T-helper 1 cell treated with Interleukin-12 subunit alpha and Interleukin-12 subunit beta and Interleukin-4 antibody, amounts not matched to agents 30 μg/mL and 1 μg/mL, for 36 hours (primary cell): ENCODE measurements around the gene TENM3.

ENCODE experiments used
- H3K27ac Mint-ChIP-seq: one replicate; pipeline ENCODE4 v1.8.0; 2021; ENCODE audit warnings: mild to moderate bottlenecking, mixed read lengths
- H3K27me3 Mint-ChIP-seq: one replicate; pipeline ENCODE4 v1.8.0; 2021; ENCODE audit warnings: low read depth, mixed read lengths
- H3K36me3 Mint-ChIP-seq: one replicate; pipeline ENCODE4 v1.8.0; 2021; ENCODE audit warnings: low read depth, mixed read lengths
- H3K4me1 Mint-ChIP-seq: one replicate; pipeline ENCODE4 v1.8.0; 2021; ENCODE audit warnings: low read depth, mixed read lengths
- H3K4me3 Mint-ChIP-seq: one replicate; pipeline ENCODE4 v1.8.0; 2021; ENCODE audit warnings: mild to moderate bottlenecking, moderate library complexity, mixed read lengths
- H3K9me3 Mint-ChIP-seq: one replicate; pipeline ENCODE4 v1.8.0; 2021; ENCODE audit warnings: mixed read lengths

TENM3 gene

DNA sequence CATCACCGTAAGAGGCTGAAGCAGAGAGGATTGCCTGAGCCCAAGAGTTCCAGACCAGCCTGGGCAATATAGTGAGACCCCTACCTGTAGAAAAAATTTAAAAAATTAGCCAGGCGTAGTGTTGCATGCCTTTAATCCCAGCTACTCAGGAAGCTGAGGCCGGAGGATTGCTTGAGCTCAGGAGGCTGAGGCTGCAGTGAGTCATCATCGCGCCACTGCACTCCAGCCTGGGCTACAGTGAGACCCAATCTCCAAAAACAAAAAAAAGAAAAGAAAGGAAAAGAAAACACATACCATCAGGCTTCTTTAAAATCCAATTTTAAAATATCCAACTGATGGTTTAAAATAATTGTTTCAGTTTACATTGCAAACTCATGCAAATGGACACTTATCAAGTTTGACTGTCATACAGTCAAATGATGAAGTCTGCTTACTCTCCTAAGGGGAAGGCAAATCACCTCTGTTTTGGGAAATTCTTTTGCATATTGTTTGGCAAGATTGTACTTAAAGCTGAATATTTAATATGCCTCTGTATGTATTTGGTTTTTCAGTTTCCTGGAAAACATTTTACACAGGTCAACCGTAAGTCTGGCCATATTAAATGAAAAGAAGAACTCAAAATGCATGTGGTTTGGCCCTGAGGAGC is 23.7 kb upstream of the TENM3 start:
- Mint-ChIP-seq H3K36me3 (no peaks in the 10 kb centered on the region), H3K27ac (no peak overlapping the region), H3K27me3 (no peaks in the 10 kb centered on the region), H3K4me3 (no peak overlapping the region), H3K9me3 (no peaks in the 10 kb centered on the region), H3K4me1 (no peaks in the 10 kb centered on the region)

DNA sequence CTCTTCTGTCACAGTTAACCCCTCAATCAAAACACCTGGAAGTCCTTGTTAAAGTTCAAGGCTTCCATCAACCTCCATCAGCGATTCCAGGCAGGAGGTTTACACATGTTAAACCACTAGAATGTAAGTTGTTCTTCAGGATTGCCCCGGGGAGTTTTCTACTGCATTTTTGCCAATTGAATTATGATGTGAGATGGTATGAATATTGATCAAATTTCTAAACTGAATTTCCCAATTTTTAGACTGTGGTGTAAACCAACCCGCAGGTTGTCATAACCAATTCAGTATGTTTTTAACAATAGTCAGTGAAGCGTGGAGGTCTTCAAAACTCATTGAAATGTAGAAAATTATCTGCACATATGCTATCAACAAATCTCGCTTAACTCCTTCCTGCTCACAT is 21.2 kb upstream of the TENM3 start:
- no peak overlapping the region for H3K27ac Mint-ChIP-seq

DNA sequence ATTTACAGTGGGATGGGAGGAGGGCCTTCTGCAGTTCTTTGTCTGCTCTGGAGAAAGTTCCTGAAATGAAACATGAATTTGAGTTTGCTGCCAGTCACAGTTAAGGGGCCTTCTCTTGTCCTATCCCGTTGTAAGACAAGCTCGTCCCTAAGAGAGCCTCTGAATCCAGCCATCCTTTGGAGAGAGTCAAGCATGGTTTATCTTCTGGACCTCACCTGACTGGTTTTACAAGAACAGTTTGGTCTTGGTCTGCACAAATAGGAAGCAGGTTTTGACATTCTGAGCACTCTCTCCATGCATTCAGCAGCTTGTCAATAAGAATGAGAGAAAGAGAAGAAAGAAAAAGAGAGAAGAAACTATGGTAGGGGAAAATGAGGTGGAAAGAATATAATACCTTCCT is 20.4 kb upstream of the TENM3 start:
- H3K36me3 Mint-ChIP-seq: no peaks in the 10 kb centered on the region
- no peak overlapping the region for H3K27ac Mint-ChIP-seq
- H3K4me1 Mint-ChIP-seq: no peaks in the 10 kb centered on the region
- H3K27me3 Mint-ChIP-seq: no peaks in the 10 kb centered on the region
- H3K9me3 Mint-ChIP-seq: no peaks in the 10 kb centered on the region
- no peak overlapping the region for H3K4me3 Mint-ChIP-seq

More for the DNA sequence above, 21.2 kb upstream of the TENM3 start:
- Mint-ChIP-seq H3K4me3 (no peak overlapping the region), H3K4me1 (no peaks in the 10 kb centered on the region), H3K9me3 (no peaks in the 10 kb centered on the region), H3K36me3 (no peaks in the 10 kb centered on the region), H3K27me3 (no peaks in the 10 kb centered on the region)

DNA sequence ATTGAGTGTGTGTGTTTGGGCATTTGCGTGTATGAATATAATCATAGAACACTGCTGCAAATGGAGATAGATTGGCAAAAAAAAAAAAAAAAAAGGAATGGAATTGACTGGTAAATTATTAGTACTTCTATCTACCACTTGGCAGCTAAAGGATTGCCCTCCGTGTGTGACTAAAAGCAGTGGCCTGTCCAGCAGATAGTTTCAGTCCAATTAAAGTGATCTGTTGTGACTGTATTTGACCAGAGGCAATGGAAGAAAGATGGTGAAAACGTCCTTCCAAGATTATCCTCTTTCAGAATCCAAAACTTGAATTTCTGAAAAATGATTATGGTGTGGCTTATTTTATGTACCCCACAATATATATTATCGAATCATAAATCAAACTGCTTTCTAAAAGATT is 19.5 kb upstream of the TENM3 start:
- no peaks in the 10 kb centered on the region for H3K9me3 Mint-ChIP-seq
- H3K36me3 Mint-ChIP-seq: no peaks in the 10 kb centered on the region
- H3K27ac Mint-ChIP-seq: no peak overlapping the region
- H3K27me3 Mint-ChIP-seq: no peaks in the 10 kb centered on the region
- H3K4me1 Mint-ChIP-seq: no peaks in the 10 kb centered on the region
- no peak overlapping the region for H3K4me3 Mint-ChIP-seq

DNA sequence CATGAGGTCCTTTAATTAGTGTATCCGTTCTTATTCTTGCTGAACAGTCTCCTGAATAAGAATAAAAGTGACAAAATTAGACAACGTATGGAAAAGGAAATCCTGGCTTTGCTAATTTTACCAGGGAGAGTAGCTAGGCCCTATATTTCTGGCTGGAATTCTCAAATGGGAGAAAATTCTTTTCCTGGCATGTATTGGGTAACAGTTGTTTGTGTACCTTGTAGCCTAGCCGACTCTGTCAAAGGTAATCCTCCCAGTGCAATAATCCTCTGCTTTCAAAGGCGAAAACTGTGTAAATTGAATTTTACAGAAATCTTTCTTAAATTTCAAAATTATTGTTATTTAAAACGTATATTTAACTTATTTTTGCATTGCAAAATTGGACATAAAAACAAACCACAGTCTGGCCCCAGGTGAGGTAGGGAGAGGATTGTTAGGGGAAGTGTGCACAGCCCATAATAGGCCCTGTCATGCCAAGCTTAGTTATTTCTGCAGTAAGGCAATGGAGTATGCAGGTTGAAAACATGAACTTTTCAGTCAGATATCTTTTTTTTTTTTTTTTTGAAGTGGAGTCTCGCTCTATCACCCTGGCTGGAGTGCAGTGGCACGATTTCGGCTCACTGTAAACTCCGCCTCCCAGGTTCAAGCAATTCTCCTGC is 18.9 kb upstream of the TENM3 start:
- no peaks in the 10 kb centered on the region for H3K9me3 Mint-ChIP-seq
- no peak overlapping the region for H3K27ac Mint-ChIP-seq
- no peaks in the 10 kb centered on the region for H3K36me3 Mint-ChIP-seq
- H3K27me3 Mint-ChIP-seq: no peaks in the 10 kb centered on the region
- H3K4me1 Mint-ChIP-seq: no peaks in the 10 kb centered on the region
- H3K4me3 Mint-ChIP-seq: no peak overlapping the region

DNA sequence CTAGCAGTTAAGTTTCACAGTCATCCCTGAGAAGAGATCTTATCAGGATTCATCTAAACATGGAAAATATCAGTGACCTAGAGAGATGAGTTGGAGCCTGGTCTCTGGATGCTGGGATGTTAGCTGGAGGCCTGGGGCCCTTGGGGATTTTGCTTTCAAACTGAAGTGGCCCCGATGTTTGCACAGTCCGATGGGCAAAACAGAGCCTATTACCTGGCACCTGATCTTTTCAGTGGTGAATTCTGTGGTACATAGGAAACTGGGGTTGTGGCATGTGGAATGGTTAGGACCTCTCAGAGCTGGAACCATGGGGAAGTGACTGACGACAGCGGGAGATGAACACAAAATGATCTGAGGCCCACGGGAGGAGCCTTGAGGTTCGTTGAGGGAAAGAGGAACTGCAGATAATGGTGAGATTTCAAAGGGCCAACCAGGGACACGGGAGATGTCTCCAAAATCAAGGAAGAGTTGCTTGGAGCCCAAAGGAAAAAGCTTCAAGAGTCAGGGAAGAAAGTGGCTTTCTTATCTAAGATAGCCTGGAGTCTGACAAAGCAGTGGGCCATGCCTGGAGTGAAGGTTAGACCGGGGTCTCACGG is 17.8 kb upstream of the TENM3 start:
- Mint-ChIP-seq H3K36me3 (no peaks in the 10 kb centered on the region), H3K4me3 (no peak overlapping the region), H3K27me3 (no peaks in the 10 kb centered on the region), H3K4me1 (no peaks in the 10 kb centered on the region), H3K27ac (no peak overlapping the region), H3K9me3 (no peaks in the 10 kb centered on the region)

DNA sequence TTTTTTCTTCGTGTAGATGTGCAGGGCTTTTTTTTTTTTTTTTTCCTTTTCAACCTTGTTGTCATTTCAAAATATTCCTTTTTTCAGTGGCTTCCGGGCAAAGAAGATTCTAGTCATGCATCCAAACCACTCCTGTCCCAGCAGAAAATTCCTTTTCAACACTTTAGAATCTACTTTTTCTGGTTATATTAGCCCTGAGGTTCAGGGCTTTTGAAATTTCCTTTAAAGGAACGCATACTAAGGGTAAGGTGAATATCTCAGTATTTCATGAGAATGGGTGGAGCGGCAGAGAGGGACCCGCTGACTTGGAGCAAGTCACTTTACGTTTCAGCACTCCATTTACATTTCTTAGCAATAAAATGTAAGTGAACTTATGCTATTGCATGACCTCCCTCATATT is 15.6 kb upstream of the TENM3 start:
- H3K4me3 Mint-ChIP-seq: no peak overlapping the region
- no peak overlapping the region for H3K27ac Mint-ChIP-seq
- no peaks in the 10 kb centered on the region for H3K9me3 Mint-ChIP-seq
- H3K4me1 Mint-ChIP-seq: no peaks in the 10 kb centered on the region
- no peaks in the 10 kb centered on the region for H3K27me3 Mint-ChIP-seq
- no peaks in the 10 kb centered on the region for H3K36me3 Mint-ChIP-seq

DNA sequence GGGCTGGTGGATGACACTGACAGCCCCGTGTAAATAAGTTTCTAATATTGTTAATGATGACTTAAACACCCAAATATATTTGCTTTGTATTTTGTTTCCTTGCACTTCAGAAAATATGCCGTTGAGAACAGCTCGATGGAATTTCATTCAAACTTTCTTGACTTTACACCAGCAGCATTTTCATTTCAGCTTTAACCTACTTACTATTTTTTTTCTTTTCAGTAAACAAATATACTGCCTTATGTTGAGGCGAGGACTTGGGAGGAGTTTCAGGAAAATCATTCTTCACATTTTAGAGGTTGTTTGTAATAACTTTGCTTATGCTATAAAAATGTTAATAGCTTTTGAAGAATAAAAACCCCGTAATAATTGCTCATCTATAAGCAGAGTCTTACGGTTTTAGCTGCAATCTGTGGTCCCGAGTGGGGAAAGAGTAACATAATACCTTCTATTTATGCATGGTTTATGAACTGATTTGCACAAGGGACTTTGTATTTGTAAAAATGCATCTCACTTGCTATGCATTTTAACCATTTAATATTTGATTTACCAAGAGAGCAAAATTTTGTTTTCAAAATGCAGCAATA is 14.1 kb upstream of the TENM3 start:
- H3K4me3 Mint-ChIP-seq: no peak overlapping the region
- no peaks in the 10 kb centered on the region for H3K27me3 Mint-ChIP-seq
- no peak overlapping the region for H3K27ac Mint-ChIP-seq
- no peaks in the 10 kb centered on the region for H3K36me3 Mint-ChIP-seq
- H3K4me1 Mint-ChIP-seq: no peaks in the 10 kb centered on the region
- H3K9me3 Mint-ChIP-seq: no peaks in the 10 kb centered on the region

DNA sequence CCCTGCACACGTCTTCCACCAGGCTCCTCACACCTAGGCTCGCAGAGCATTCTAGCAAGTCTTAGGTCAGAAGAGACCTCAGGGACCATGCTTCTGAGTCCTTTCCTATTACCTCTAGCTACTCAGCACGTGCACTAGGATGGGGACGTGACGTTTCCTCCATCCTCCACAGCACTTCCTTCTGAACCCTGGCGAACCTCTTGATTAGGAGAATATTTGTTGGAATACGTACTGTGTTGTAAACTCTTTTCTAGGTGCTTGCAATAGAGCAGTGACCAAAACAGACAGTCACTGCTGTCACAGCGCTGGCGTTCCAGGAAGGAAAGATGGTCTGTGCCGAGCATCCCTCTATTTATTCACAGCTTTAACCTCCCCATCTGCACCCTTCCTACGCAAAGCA is 12.9 kb upstream of the TENM3 start:
- H3K36me3 Mint-ChIP-seq: no peaks in the 10 kb centered on the region
- H3K9me3 Mint-ChIP-seq: no peaks in the 10 kb centered on the region
- no peaks in the 10 kb centered on the region for H3K4me1 Mint-ChIP-seq
- H3K27ac Mint-ChIP-seq: no peak overlapping the region
- H3K4me3 Mint-ChIP-seq: no peak overlapping the region
- H3K27me3 Mint-ChIP-seq: no peaks in the 10 kb centered on the region

DNA sequence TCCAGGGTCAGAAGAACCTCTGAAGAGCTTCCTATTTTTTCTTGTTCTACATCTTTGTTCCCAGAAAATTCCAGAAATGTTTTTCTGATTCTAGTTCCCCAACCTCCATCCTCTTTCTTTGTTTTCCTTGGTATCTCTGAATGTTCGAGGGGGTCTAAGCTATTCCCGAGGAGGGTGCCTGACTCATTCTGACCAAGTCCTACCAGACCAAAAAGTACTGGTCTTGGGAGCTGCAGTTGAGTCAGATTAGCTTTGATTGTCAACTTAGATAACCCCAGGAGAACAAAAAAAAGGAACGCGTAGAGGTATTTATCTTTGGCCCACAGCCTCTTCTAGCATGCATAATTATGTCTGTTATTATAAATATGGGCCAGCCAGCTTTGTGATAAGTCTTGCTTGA is 12.1 kb upstream of the TENM3 start:
- Mint-ChIP-seq H3K27ac (no peak overlapping the region), H3K36me3 (no peaks in the 10 kb centered on the region), H3K4me3 (no peak overlapping the region), H3K4me1 (no peaks in the 10 kb centered on the region), H3K27me3 (no peaks in the 10 kb centered on the region), H3K9me3 (no peaks in the 10 kb centered on the region)

DNA sequence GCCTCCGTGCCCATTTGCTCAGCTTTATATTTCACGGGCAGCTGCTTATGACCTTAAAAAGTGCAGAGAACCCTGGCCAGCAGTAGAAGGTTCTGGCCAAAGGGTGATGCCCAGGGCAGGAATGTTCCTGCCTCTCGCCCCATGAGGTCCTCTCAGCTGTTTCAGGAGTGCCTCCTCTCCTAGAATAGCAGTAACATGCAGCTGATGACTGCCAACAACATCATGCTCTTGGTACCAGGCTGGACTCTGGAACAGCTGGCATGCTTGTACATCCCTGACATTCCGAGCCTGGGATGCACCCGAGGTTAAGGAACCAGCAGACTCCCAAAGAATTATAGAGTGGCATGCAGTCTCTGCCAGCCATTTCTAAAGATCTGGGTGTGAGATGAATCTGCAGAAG is 11.7 kb upstream of the TENM3 start:
- H3K4me3 Mint-ChIP-seq: no peak overlapping the region
- H3K27ac Mint-ChIP-seq: no peak overlapping the region
- no peaks in the 10 kb centered on the region for H3K27me3 Mint-ChIP-seq
- no peaks in the 10 kb centered on the region for H3K36me3 Mint-ChIP-seq
- H3K9me3 Mint-ChIP-seq: no peaks in the 10 kb centered on the region
- H3K4me1 Mint-ChIP-seq: no peaks in the 10 kb centered on the region

DNA sequence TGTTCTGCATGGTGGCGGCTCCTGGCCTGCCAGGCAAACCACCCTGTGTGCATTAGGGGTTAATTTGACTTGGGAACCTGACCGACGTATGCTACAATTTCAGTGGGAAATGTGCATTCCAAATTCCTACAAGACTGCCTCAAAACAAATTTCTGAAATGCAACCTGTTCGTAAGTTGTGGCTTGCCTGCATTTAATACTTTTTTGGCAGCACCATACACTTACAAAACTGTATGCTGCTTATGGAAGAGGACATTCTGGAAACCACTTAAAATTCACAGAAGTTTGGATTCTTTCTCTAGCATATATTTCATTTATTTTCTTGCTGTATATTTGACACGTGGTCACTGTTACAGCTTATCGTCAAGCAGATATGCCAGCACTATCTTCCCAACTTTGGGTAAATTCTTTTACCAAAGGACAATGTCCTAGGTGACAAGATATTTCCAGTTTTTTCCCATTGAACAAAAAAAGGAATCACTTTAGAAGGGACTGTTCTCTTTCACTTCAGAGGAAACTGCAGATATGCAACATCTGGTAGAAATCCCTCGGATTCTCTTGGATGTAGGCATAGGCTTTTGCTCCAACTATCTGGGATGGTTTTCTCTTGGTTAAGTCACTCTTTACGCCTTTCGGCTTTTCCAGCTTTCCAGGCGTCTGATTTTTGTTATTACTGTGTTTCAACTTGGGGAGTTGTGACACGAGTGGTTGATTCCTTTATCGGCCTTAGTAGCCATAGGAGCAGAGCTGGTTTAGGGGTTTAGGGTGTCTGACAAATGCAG is 9.7 kb upstream of the TENM3 start:
- Mint-ChIP-seq H3K9me3 (no peaks in the 10 kb centered on the region), H3K27ac (no peak overlapping the region), H3K4me3 (no peak overlapping the region), H3K27me3 (no peaks in the 10 kb centered on the region), H3K36me3 (no peaks in the 10 kb centered on the region), H3K4me1 (no peaks in the 10 kb centered on the region)

DNA sequence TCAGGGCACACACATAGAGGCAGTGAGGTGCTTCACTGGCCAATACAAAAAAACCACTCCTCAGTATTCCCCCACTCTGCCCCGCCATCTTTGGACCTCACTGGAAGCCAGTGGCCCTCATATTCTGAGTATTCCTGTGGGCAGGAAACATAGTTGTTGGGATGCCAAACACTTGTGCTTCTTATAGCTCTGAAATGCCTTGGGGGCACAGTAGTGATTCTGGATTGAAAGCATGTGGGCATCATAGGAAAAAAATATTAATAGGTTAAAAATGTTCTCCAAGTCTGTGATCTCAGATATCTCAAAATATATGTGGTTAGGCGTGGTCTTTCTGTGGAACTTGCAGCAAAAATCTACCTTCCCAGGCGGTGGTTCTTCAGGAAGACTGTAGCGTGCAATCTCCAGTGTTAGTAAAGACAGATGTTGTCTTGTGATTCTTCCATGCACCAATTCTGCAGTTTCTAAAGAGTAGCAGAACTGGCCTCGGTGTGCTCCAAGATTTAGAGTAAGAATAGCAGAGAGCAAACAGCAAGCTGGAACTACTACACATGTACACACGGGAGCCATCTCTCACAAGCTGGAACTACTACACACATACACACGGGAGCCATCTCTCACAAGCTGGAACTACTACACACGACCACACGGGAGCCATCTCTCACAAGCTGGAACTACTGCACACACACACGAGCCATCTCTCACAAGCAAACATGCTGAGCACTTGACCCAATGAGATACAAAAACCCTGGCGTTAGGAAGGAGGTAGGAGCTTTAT is 8.0 kb upstream of the TENM3 start:
- Mint-ChIP-seq H3K27me3 (no peaks in the 10 kb centered on the region), H3K9me3 (no peaks in the 10 kb centered on the region)

DNA sequence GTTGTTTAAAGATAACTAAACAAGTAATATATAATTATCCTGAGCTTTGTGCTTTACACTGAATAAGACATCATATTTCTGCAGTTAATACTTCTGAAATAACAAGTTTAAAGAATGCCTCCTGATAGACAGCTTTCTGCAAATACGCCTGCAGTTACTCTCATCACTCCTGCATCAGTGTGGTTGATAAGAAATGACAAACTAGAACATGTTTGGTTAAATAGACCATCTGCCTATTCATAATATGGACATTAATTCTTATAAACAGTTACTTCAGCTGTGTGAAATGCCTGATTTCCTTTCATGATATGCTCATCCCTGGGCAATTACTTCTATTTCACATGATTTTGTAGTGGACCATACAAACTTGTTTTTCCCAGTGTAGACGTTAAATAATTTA is 7.0 kb upstream of the TENM3 start:
- H3K27ac Mint-ChIP-seq: no peak overlapping the region
- no peaks in the 10 kb centered on the region for H3K9me3 Mint-ChIP-seq
- no peaks in the 10 kb centered on the region for H3K36me3 Mint-ChIP-seq
- H3K4me3 Mint-ChIP-seq: no peak overlapping the region
- H3K4me1 Mint-ChIP-seq: no peaks in the 10 kb centered on the region
- H3K27me3 Mint-ChIP-seq: no peaks in the 10 kb centered on the region

More for the DNA sequence above, 8.0 kb upstream of the TENM3 start:
- no peak overlapping the region for H3K27ac Mint-ChIP-seq
- H3K36me3 Mint-ChIP-seq: no peaks in the 10 kb centered on the region
- no peaks in the 10 kb centered on the region for H3K4me1 Mint-ChIP-seq
- no peak overlapping the region for H3K4me3 Mint-ChIP-seq
